ENCODE measurements around the gene SP2. TPM values are rescaled to one million over a fixed set of nuclear protein-coding genes. Genes with fewer than 3 reads are reported as not detected.

The SP2 gene
- total and polyA plus RNA-seq, 2 of the 8 experiments (the other 6 are each of a cell fraction or from before 2014, with no cell fraction given), result 5.6 to 13.8 TPM

DNA sequence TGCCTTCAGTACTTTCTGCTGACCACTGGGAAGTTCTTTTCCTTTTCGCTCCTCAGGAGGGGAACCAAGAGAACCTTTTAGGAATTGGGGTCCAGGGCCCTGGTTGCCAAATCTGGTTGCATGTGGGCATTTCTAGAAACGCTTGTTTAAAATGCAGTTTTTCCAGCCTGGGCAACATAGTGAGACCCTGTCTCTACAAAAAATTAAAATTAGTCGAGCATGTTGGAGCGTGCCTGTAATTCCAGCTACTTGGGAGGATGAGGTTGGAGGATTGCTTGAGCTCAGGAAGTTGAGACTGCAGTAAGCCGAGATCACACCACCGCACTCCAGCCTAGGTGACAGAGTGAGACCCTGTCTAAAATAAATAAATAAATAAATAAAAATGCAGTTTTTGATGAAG lies 46.5 kb downstream of the SP2 start:
- Histone ChIP-seq H3K4me3 (ENCODE audit: extremely low read depth in 1 of 4, insufficient read depth in 2 of 4, low read depth in 3 of 4, low read length in 4 of 4) (peak overlapping the region in 1 of 4 experiments; percentile 58; a peak in 1 of 8 replicates), H4K91ac (replicated peaks; ENCODE audit: insufficient read length, low read length) (no peak overlapping the region), H2BK20ac (ENCODE audit: low read length) (no peak overlapping the region), H3K23me2 (ENCODE audit: low read depth, low read length) (no peaks in the 10 kb centered on the region; the same call in 1 of the 2 replicates), H3K23ac (ENCODE audit: insufficient read length) (no peak overlapping the region), H3K27ac (ENCODE audit: low read depth, low read length) (no peak overlapping the region), H3K4ac (replicated peaks; ENCODE audit: insufficient read length, low read depth, low read length) (no peak overlapping the region), H3K4me1 (replicated peaks in 1 of 4; ENCODE audit: control insufficient read depth in 3 of 4, insufficient read depth in 4 of 4, low read length in 3 of 4) (peaks cover 0 to 1% (median 0%) of the 10 kb centered on the region in 4 experiments; a peak in 1 of 7 replicates), H2BK12ac (ENCODE audit: low read depth, low read length) (no peak overlapping the region), H3K79me1 (ENCODE audit: low read depth, low read length) (no peaks in the 10 kb centered on the region), H3K18ac (ENCODE audit: extremely low read depth, low read length) (no peak overlapping the region), H3K9ac (replicated peaks in 1 of 4; ENCODE audit: extremely low read depth in 1 of 4, low read depth in 3 of 4, low read length in 3 of 4) (no peak overlapping the region), H2AK5ac (ENCODE audit: low read depth, low read length) (no peak overlapping the region), H3K56ac (replicated peaks; ENCODE audit: insufficient read length, low read depth, low read length) (no peak overlapping the region), H3K9me3 (ENCODE audit: insufficient read depth in 2 of 2, low read depth in 1 of 2, low read length in 1 of 2) (no peaks in the 10 kb centered on the region), H4K20me1 (replicated peaks in 1 of 2; ENCODE audit: control insufficient read depth in 1 of 2, insufficient read depth in 2 of 2, low read length in 2 of 2) (no peaks in the 10 kb centered on the region), H4K5ac (ENCODE audit: insufficient read length, low read depth, low read length) (no peak overlapping the region), H2BK5ac (ENCODE audit: low read depth, low read length) (no peak overlapping the region), H2AFZ (ENCODE audit: low read length) (no peak overlapping the region), H3K14ac (ENCODE audit: insufficient read length) (no peak overlapping the region), H2BK15ac (ENCODE audit: low read length) (no peak overlapping the region), H3K79me2 (ENCODE audit: control insufficient read depth in 1 of 2, insufficient read depth in 2 of 2, low read length in 2 of 2) (no peaks in the 10 kb centered on the region), H2BK120ac (replicated peaks; ENCODE audit: low read depth, low read length) (no peak overlapping the region), H3K27me3 (replicated peaks in 1 of 4; ENCODE audit: control insufficient read depth in 3 of 4, extremely low read depth in 1 of 4, insufficient read depth in 3 of 4, low read length in 3 of 4) (peaks cover 0 to 12% (median 7%) of the 10 kb centered on the region in 4 experiments; a peak in 5 of 7 replicates), H3K36me3 (ENCODE audit: control insufficient read depth in 2 of 4, insufficient read depth in 4 of 4, low read length in 3 of 4) (no peaks in the 10 kb centered on the region; a peak in 1 of 8 replicates), H3K4me2 (ENCODE audit: insufficient read depth in 1 of 2, low read depth in 2 of 2, low read length in 2 of 2) (peak overlapping the region; percentile 68 to 74; a peak in 3 of 4 replicates), H4K8ac (ENCODE audit: extremely low read depth, insufficient read depth, low read length) (no peak overlapping the region)
- FAIRE-seq (no peak), DNase-seq (ENCODE audit: low read depth in 1 of 2, low spot score in 2 of 2) (no peak)
- 84% methylated on average over 5 of the region's 6 CpGs; no CpG with 5 or more reads in 1 of the 2 experiments for WGBS, 2 experiments (ENCODE audit: extremely low coverage in 1 of 2, insufficient coverage in 1 of 2, insufficient read length in 1 of 2, insufficient replicate concordance in 2 of 2, low coverage in 1 of 2, low lambda C conversion rate in 2 of 2, missing lambda C conversion rate in 1 of 2)
- ChIA-PET POLR2A (ENCODE audit: partially characterized antibody) (interaction anchor here (1.0 to 2.7 kb wide), 7 partner anchors 10 to 165 kb away, joined by 3 to 8 read pairs (median 3); partner anchors contain the start of genes SNX11 and SP2), CTCF (ENCODE audit: partially characterized antibody) (interaction anchor here (2.2 to 28.0 kb wide), 5 partner anchors 15 to 96 kb away, joined by 7 to 1010 read pairs (median 246); partner anchors contain the start of genes CDK5RAP3, PRR15L, SCRN2 and SP6)
